C4-2B (cell line): ENCODE data around the gene CXCL16.

Experiments used
- H3K27ac ChIP-seq: fragments of 450-650 bp; 2 replicates; pipeline ENCODE4 v1.5.1; 2017
- CTCF ChIP-seq: fragments of 450-650 bp; conservative IDR thresholded peaks from 2 replicates; pipeline ENCODE4 v1.5.1; 2017; ENCODE audit warnings: mild to moderate bottlenecking
- ZFX ChIP-seq: fragments of 450-650 bp; IDR thresholded peaks from 2 replicates; pipeline ENCODE4 v1.6.1; 2017

CXCL16 gene

GRCh38 chr17:4748686-4749085 is 9.0 kb upstream of the CXCL16 start:
- TF ChIP-seq CTCF: no peak
- no peak for TF ChIP-seq ZFX
- no peak overlapping the region for H3K27ac ChIP-seq

GRCh38 chr17:4747847-4748246 is 8.1 kb upstream of the CXCL16 start:
- TF ChIP-seq ZFX: no peak
- no peak for TF ChIP-seq CTCF
- no peak overlapping the region for H3K27ac ChIP-seq

GRCh38 chr17:4744999-4745969 is 5.6 kb upstream of the CXCL16 start:
- H3K27ac ChIP-seq: no peak overlapping the region
- TF ChIP-seq ZFX (no peak), CTCF (no peak)

GRCh38 chr17:4743898-4744297 is 4.2 kb upstream of the CXCL16 start:
- TF ChIP-seq ZFX (no peak), CTCF (no peak)
- no peak overlapping the region for H3K27ac ChIP-seq

DNA sequence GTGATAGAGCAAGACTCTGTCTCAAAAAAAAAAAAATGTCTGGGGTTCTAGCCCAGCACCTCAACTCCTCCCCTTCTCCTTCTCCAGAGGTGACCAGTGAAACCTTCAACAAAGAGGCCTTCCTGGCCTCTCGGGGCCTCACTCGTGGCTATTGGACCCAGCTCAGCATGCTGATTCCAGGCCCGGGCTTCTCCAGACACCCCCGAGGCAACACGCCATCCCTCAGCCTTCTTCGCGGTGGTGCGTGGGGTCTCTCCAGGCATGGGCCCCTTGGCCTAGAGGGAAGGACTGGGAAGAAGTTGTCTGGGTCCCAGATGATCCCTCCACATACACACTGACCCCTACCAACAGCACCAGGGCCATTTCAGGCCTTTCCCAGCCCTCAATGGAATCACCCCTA is 3.5 kb upstream of the CXCL16 start:
- no peak for TF ChIP-seq CTCF
- no peak for TF ChIP-seq ZFX

GRCh38 chr17:4742629-4743028 is 2.9 kb upstream of the CXCL16 start:
- no peak for TF ChIP-seq CTCF
- TF ChIP-seq ZFX: no peak
- peak overlapping the region; percentile 35 for H3K27ac ChIP-seq

More for the DNA sequence above, 3.5 kb upstream of the CXCL16 start:
- H3K27ac ChIP-seq: peak overlapping the region; percentile 35

DNA sequence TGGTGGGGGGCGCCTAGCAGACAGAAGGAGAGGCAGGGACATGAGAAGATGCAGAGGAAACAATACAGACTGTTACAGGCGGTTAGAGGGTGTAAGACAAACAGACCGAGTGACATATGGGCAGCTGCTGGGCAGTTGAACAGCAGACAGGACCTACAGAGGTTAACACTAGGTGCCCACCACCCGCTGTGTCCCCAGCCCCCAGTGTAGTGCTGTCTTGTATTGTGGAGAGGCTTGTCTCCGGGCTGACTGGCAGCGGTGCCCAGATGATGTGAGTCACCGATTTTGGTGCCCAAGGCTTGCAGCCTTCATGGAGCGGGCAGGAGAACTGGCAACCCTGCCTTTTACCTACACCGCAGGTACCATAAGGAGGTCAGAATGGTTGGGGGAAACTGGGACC is 2.4 kb upstream of the CXCL16 start:
- no peak for TF ChIP-seq ZFX
- TF ChIP-seq CTCF: no peak
- peak overlapping the region; percentile 35 for H3K27ac ChIP-seq
